GM12873 (cell line): Measurements from ENCODE around the gene ZNF524.

ENCODE experiments used
- TF ChIP-seq, protein P1 (sequence below): IDR thresholded peaks from 2 replicates; pipeline ENCODE4 v1.5.1; 2012; ENCODE audit warnings: low read depth, mild to moderate bottlenecking, moderate library complexity, low read length, control low read depth; ENCODE audit not compliant: insufficient read depth; ENCODE audit errors: missing control alignments

The ZNF524 gene

GRCh38 chr19:55620410-55621204 lies 20.5 kb downstream of the ZNF524 start:
- TF ChIP-seq, protein P1, sequence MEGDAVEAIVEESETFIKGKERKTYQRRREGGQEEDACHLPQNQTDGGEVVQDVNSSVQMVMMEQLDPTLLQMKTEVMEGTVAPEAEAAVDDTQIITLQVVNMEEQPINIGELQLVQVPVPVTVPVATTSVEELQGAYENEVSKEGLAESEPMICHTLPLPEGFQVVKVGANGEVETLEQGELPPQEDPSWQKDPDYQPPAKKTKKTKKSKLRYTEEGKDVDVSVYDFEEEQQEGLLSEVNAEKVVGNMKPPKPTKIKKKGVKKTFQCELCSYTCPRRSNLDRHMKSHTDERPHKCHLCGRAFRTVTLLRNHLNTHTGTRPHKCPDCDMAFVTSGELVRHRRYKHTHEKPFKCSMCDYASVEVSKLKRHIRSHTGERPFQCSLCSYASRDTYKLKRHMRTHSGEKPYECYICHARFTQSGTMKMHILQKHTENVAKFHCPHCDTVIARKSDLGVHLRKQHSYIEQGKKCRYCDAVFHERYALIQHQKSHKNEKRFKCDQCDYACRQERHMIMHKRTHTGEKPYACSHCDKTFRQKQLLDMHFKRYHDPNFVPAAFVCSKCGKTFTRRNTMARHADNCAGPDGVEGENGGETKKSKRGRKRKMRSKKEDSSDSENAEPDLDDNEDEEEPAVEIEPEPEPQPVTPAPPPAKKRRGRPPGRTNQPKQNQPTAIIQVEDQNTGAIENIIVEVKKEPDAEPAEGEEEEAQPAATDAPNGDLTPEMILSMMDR: no peak

DNA sequence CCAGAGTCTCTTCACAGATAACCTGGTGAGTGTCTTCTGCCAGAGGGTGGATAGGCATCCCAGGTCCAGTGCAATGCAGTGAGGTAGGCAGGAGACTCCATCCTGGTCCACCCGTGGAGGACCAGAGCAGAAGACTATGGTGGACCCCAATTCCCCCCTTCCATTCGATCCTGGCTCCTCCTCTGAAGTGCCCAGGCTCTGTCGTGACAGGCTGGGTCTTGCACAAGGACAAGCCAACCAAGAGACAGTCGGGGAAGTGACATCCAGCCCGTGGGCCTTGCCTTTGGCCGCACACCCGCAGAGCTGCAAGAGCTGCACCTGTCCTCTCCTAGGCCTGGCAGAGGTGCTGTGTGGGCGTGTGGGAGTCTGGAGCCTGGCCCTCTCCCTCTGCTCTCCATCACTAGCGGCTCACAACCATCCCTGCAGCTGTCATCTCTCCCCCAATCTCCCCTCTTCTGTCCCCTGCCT lies 21.2 kb downstream of the ZNF524 start:
- TF ChIP-seq, protein P1: no peak

- TF ChIP-seq, protein P1: no peak
Measured at GRCh38 chr19:55621673-55622231, 21.7 kb downstream of the ZNF524 start.

DNA sequence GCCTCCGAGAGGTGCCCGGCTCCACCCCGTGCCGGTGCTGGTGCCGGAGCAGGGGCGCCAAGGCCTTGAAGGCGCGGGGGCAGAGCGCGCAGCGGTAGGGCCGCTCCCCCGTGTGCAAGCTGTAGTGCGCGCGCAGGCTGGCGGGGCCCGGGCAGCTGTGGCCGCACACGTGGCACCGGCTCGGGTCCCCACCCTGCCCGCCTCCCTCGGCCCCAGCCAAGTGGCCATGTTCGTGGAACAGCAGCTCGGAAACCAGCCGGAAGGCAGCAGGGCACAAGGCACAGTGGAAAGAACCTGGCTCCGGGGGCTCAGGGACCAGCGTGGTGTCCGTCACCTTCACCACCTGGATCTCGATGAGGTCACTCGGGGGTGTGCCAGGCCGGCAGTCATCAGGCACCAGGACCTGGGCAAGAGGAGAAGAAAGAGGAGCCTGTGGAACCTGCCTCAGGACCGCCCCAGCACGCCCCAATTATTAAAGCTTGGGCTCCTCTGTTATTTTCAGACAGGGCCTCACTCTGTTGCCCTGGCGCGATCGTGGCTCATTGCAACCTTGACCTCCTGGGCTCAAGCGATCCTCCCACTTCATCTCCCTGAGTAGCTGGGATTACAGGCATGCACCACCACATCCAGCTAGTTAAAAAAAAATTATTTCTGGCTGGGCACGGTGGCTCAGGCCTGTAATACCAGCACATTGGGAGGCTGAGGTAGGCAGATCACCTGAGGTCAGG lies 22.3 kb downstream of the ZNF524 start:
- TF ChIP-seq, protein P1: no peak

- TF ChIP-seq, protein P1: no peak
Measured at GRCh38 chr19:55623130-55623529, 23.0 kb downstream of the ZNF524 start.

GRCh38 chr19:55623561-55623960 lies 23.5 kb downstream of the ZNF524 start:
- TF ChIP-seq, protein P1: no peak
